ENCODE results near the gene ANO3. TPM values are rescaled to one million over a fixed set of nuclear protein-coding genes. Genes with fewer than 3 reads are reported as not detected.

ANO3 gene
- total and polyA plus RNA-seq, 2 of the 8 experiments (the other 6 are each of a cell fraction or from before 2014, with no cell fraction given), result not detected

DNA sequence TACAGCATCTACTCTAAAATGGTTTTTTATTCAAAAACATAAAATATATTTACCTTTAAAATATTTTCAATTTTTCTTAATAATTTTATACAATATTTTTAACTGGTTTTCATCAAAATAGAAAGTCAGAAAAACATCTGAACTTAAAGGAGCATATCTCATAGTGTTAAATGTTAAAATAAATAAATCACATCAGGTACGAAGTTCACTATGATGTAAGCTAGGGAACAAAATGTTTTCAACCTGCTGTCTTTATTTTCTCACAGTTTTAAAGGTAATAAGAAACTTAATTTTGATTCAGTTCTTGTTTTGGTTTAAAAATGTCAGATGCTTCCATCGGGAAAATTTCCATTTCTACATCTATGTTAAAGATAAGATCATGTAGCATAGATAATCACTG lies 142.5 kb downstream of the ANO3 start:
- DNase-seq (ENCODE audit: low read depth in 1 of 2, low spot score in 2 of 2), result no peak
- no peak overlapping the region for H2AK5ac ChIP-seq (ENCODE audit: low read depth, low read length)
- no peak overlapping the region for H2BK12ac ChIP-seq (ENCODE audit: low read depth, low read length)
- CTCF ChIA-PET (ENCODE audit: partially characterized antibody), result no interaction called here
- no peaks in the 10 kb centered on the region for H3K27me3 ChIP-seq (replicated peaks in 1 of 4; ENCODE audit: control insufficient read depth in 3 of 4, extremely low read depth in 1 of 4, insufficient read depth in 3 of 4, low read length in 3 of 4)
- H4K5ac ChIP-seq (ENCODE audit: insufficient read length, low read depth, low read length), result no peak overlapping the region
- no peak overlapping the region for H3K4me3 ChIP-seq (ENCODE audit: extremely low read depth in 1 of 4, insufficient read depth in 2 of 4, low read depth in 3 of 4, low read length in 4 of 4)
- H3K36me3 ChIP-seq (ENCODE audit: control insufficient read depth in 2 of 4, insufficient read depth in 4 of 4, low read length in 3 of 4), result no peaks in the 10 kb centered on the region
- H3K79me1 ChIP-seq (ENCODE audit: low read depth, low read length), result no peaks in the 10 kb centered on the region
- no peak for FAIRE-seq
- no peak overlapping the region for H3K56ac ChIP-seq (replicated peaks; ENCODE audit: insufficient read length, low read depth, low read length)
- H3K9me3 ChIP-seq (ENCODE audit: insufficient read depth in 2 of 2, low read depth in 1 of 2, low read length in 1 of 2), result no peaks in the 10 kb centered on the region
- H3K4ac ChIP-seq (replicated peaks; ENCODE audit: insufficient read length, low read depth, low read length), result no peak overlapping the region
- H2BK15ac ChIP-seq (ENCODE audit: low read length), result no peak overlapping the region
- POLR2A ChIA-PET (ENCODE audit: partially characterized antibody), result no interaction called here
- no peak overlapping the region for H3K14ac ChIP-seq (ENCODE audit: insufficient read length)
- H2AFZ ChIP-seq (ENCODE audit: low read length), result no peak overlapping the region
- no peak overlapping the region for H3K9ac ChIP-seq (replicated peaks in 1 of 4; ENCODE audit: extremely low read depth in 1 of 4, low read depth in 3 of 4, low read length in 3 of 4)
- H3K4me1 ChIP-seq (replicated peaks in 1 of 4; ENCODE audit: control insufficient read depth in 3 of 4, insufficient read depth in 4 of 4, low read length in 3 of 4), result no peaks in the 10 kb centered on the region
- H4K91ac ChIP-seq (replicated peaks; ENCODE audit: insufficient read length, low read length), result no peak overlapping the region
- H3K18ac ChIP-seq (ENCODE audit: extremely low read depth, low read length), result no peak overlapping the region
- H3K23ac ChIP-seq (ENCODE audit: insufficient read length), result no peak overlapping the region
- 86% methylated on average over 2 of the region's 2 CpGs; no CpG with 5 or more reads in 1 of the 2 experiments for WGBS, 2 experiments (ENCODE audit: extremely low coverage in 1 of 2, insufficient coverage in 1 of 2, insufficient read length in 1 of 2, insufficient replicate concordance in 2 of 2, low coverage in 1 of 2, low lambda C conversion rate in 2 of 2, missing lambda C conversion rate in 1 of 2)
- no peak overlapping the region for H2BK5ac ChIP-seq (ENCODE audit: low read depth, low read length)
- no peak overlapping the region for H4K8ac ChIP-seq (ENCODE audit: extremely low read depth, insufficient read depth, low read length)
- no peak overlapping the region for H3K27ac ChIP-seq (ENCODE audit: low read depth, low read length)
- TF ChIP-seq, protein P1, sequence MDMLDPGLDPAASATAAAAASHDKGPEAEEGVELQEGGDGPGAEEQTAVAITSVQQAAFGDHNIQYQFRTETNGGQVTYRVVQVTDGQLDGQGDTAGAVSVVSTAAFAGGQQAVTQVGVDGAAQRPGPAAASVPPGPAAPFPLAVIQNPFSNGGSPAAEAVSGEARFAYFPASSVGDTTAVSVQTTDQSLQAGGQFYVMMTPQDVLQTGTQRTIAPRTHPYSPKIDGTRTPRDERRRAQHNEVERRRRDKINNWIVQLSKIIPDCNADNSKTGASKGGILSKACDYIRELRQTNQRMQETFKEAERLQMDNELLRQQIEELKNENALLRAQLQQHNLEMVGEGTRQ (IDR thresholded peaks at IDR 0.05; ENCODE audit: low read length), result no peak
- no peak for TF ChIP-seq EGR1 (IDR thresholded peaks at IDR 0.05; ENCODE audit: borderline replicate concordance, low read depth, low read length)
- TF ChIP-seq, protein P2, sequence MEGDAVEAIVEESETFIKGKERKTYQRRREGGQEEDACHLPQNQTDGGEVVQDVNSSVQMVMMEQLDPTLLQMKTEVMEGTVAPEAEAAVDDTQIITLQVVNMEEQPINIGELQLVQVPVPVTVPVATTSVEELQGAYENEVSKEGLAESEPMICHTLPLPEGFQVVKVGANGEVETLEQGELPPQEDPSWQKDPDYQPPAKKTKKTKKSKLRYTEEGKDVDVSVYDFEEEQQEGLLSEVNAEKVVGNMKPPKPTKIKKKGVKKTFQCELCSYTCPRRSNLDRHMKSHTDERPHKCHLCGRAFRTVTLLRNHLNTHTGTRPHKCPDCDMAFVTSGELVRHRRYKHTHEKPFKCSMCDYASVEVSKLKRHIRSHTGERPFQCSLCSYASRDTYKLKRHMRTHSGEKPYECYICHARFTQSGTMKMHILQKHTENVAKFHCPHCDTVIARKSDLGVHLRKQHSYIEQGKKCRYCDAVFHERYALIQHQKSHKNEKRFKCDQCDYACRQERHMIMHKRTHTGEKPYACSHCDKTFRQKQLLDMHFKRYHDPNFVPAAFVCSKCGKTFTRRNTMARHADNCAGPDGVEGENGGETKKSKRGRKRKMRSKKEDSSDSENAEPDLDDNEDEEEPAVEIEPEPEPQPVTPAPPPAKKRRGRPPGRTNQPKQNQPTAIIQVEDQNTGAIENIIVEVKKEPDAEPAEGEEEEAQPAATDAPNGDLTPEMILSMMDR (IDR thresholded peaks at IDR 0.05; ENCODE audit: control extremely low read depth in 1 of 3, insufficient read depth in 1 of 3, low read depth in 1 of 3, low read length in 3 of 3), result no peak
- no peak for TF ChIP-seq EP300 (IDR thresholded peaks at IDR 0.05; ENCODE audit: borderline replicate concordance in 1 of 2, low read depth in 2 of 2, low read length in 2 of 2)
- no peak for TF ChIP-seq FOSL1 (IDR thresholded peaks at IDR 0.05; ENCODE audit: insufficient read depth, low read depth, low read length)
- no peak for TF ChIP-seq RBBP5 (IDR thresholded peaks at IDR 0.05; ENCODE audit: borderline replicate concordance, low read depth, low read length)
- TF ChIP-seq CHD2 (IDR thresholded peaks at IDR 0.05; ENCODE audit: low read length), result no peak
- no peak overlapping the region for H2BK120ac ChIP-seq (replicated peaks; ENCODE audit: low read depth, low read length)
- no peaks in the 10 kb centered on the region for H4K20me1 ChIP-seq (replicated peaks in 1 of 2; ENCODE audit: control insufficient read depth in 1 of 2, insufficient read depth in 2 of 2, low read length in 2 of 2)
- no peak overlapping the region for H2BK20ac ChIP-seq (ENCODE audit: low read length)
- no peaks in the 10 kb centered on the region for H3K79me2 ChIP-seq (ENCODE audit: control insufficient read depth in 1 of 2, insufficient read depth in 2 of 2, low read length in 2 of 2)
- no peak overlapping the region for H3K4me2 ChIP-seq (ENCODE audit: insufficient read depth in 1 of 2, low read depth in 2 of 2, low read length in 2 of 2)
- peaks cover 2% of the 10 kb centered on the region; the same call in 1 of the 2 replicates for H3K23me2 ChIP-seq (ENCODE audit: low read depth, low read length)
